ENCODE results near the gene SNORC.

DNA sequence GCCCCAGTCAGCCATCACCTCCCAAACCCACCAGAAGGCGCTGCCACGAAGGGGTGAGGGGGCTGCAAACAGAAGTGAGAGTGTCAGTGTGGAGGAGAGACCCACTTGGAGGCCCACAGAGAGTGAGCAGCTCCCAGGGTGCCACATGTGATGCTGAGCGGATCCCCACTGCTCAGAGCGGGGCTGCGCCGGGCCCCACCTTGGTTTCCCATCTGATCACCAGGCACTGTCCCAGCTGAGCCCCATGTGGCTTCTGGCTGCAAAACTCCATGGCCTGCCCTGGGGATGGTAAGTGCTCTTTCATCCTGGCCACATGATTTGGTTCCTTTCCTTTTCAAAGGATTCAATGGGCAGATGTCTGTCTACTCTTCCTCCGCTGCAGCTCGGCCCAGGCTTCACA lies 23.8 kb downstream of the SNORC start:
- no peak for TF ChIP-seq POLR2AphosphoS5 (IDR thresholded peaks at IDR 0.05)
- TF ChIP-seq, protein P1, sequence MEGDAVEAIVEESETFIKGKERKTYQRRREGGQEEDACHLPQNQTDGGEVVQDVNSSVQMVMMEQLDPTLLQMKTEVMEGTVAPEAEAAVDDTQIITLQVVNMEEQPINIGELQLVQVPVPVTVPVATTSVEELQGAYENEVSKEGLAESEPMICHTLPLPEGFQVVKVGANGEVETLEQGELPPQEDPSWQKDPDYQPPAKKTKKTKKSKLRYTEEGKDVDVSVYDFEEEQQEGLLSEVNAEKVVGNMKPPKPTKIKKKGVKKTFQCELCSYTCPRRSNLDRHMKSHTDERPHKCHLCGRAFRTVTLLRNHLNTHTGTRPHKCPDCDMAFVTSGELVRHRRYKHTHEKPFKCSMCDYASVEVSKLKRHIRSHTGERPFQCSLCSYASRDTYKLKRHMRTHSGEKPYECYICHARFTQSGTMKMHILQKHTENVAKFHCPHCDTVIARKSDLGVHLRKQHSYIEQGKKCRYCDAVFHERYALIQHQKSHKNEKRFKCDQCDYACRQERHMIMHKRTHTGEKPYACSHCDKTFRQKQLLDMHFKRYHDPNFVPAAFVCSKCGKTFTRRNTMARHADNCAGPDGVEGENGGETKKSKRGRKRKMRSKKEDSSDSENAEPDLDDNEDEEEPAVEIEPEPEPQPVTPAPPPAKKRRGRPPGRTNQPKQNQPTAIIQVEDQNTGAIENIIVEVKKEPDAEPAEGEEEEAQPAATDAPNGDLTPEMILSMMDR (IDR thresholded peaks at IDR 0.05 in 8 of 11, conservative IDR thresholded peaks at IDR 0.05 in 3 of 11): no peak
